OCI-M1 (cell line): Measurements from ENCODE around the gene AVPR2.

Experiments
- DNase-seq: peaks from one replicate; lab custom pipeline; 2025; lab: John Stamatoyannopoulos, UW

Gene AVPR2

GRCh38 chrX:153903991-153904957, at the start of gene AVPR2:
AVPR2 (plus strand) TSS chrX:153904673; CDS start chrX:153905146, 473 bp downstream.
- DNase-seq: peak; percentile 35

DNA sequence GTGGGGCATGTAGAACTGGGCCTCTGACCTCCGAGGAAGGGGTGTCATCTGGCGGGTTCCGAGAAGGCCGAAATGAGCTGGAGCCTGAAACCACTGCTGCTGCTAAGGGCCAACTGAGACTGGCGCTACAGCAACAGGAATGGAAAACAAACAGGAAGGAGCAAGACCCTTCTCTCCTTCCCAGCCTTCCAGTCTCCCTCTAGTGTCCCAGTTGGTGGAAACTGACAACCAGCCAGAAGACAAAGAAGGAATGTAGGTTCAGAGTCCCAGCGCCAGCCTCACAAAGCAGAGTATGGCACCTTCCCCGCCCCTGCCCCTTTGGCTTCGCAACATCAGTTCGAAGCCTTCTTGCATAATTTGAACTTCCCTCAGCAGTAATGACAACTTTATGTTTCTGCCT, 49.8 kb upstream of the AVPR2 start:
- DNase-seq: no peak

GRCh38 chrX:153857348-153857903, 47.0 kb upstream of the AVPR2 start:
- DNase-seq: peak; percentile 3

GRCh38 chrX:153861151-153861550, 43.3 kb upstream of the AVPR2 start:
- DNase-seq: no peak

DNA sequence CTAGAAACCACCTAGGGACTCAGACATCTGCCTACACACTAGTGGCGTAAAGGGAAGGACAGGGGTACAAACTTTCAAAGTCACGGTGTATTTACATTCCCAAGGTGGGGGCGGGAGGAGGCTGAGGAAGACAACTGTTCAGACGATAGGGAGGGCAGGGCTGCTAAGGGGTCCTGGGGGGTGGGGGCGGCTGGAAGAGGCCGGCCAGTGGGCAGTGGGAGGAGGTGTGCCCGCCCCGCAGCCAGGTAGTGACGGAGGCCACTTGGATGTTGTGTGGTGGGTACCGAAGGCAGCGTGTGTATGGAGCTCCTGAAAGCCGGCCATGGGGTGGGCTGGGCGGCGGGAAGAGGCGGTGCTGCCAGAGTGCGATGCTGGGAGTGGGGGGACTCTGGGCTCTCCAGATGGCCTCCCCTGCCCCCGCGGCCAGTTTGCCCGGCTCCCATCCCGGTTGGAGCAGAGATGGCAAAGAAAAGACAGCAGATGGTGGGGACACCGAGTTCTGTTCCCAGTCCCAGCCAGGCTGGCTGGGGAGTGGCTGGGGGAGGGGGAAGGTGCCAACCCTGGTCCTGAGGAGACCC, 42.7 kb upstream of the AVPR2 start:
- DNase-seq: no peak

- no peak for DNase-seq
Measured at GRCh38 chrX:153862369-153863250, 41.9 kb upstream of the AVPR2 start.

DNA sequence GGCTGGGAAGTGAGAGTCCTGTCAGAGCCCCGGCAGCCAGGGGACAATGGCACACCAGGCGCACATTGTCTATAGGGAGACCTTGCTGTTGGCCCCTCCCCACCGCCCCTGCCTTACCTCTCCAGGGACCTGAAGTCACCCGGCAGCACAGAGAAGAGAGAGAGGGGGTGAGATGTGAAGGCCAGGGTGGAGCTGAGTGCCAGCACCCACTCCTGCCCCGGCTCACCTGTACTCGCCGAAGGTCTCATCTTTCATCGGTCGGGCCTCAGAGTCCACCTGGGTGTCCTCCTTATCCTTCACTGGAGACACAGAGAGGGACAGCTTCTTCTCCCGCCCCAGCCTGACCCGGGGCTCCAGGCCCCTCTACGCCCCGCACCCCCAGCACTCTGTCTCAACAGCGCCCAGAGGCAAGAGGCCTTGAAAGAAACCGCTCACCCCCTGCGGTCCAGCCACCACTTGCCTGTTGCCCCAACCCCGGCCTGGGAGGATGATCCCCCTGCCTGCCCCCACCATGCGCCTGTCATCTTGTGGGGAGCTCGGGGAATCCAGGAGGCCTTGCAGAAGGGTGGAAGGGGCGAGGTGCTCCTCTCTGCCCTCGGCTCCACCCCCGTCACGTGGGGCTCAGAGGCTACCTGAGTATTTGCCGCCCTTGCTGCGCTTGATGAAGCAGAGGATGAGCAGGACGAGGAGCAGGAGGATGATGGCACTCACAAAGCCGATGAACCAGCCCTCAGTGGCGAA, 41.1 kb upstream of the AVPR2 start:
- DNase-seq: no peak

DNA sequence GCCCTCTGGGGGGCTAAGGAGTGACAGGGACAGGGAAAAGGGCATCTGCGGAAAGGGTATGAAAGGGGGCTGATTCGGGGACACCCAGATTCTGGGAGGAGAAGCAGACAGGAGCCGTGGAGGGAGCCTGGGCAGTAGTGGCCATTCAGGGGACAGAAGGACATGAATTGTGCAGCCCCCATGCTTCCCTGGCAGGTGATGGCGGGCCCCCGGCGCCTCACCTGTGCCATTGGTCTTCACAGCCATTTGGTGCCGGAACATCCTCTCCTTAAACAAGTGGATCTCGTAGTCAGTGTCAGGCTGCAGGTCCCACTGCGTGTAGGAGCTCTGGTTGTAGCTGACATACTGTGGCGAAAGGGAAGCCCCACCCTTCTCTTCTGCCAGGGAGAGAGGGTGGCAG, 40.4 kb upstream of the AVPR2 start:
- no peak for DNase-seq

DNA sequence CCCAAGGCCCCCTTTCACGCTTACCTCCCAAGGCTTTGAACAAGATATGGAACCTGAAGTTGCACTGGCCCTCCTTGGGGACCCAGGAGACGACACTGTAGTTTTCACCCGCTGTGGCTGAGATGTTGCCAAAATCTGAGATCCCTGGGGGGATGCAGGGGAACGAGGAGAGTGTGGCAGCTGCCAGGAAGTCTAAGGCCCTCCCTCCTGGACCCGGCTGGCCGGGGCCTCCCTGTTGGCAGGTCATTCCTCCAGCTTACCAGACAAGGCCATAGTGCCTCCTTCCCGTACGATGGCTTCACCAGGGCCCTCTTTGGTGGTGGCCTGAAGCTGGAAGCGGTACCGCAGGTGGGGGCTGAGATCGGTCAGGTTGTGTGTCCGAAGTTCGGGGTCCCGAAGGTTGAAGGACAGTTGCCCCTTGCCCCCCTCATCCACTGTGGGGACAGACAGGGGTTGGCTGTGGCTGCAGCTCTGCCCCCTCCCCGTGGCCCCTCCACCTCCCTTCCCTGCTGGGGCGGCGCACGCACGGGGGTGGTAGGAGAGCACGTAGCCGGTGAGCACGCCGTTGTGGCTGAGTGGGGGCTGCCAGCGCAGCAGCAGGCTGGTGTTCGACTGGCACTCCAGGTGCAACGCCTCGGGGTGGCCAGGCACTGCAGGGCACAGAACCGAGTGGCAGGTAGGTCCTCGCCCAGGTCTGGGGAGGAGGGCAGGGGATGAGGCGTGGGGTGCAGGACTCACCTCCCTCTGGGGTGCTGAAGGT, 39.7 kb upstream of the AVPR2 start:
- no peak for DNase-seq

- DNase-seq: no peak
Measured at GRCh38 chrX:153865321-153865580, 39.2 kb upstream of the AVPR2 start.

GRCh38 chrX:153865685-153866084, 38.8 kb upstream of the AVPR2 start:
- no peak for DNase-seq

GRCh38 chrX:153866302-153867019, 38.0 kb upstream of the AVPR2 start:
- DNase-seq: no peak

- DNase-seq: no peak
Measured at GRCh38 chrX:153867139-153867538, 37.3 kb upstream of the AVPR2 start.

DNA sequence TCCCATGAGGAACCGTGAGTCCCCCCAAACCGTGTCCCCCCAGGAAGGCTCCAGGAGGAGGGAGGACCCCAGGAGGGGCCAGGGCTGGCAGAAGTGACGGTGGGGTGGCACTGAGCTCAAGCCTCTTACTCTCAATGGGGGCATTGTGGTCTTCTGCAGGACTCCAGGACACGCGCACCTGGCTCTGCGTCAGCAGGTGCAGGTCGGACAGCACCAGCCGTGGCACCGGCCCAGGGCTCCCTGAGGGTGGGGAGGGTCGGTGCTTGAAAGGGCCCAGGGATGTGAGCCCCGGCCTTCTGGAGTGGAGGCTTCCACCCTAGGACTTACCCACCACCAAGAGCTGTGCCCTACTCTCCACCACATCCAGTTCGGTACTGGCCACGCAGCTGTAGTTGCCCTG, 36.8 kb upstream of the AVPR2 start:
- DNase-seq: no peak

GRCh38 chrX:153868576-153869472, 35.6 kb upstream of the AVPR2 start:
- no peak for DNase-seq

DNA sequence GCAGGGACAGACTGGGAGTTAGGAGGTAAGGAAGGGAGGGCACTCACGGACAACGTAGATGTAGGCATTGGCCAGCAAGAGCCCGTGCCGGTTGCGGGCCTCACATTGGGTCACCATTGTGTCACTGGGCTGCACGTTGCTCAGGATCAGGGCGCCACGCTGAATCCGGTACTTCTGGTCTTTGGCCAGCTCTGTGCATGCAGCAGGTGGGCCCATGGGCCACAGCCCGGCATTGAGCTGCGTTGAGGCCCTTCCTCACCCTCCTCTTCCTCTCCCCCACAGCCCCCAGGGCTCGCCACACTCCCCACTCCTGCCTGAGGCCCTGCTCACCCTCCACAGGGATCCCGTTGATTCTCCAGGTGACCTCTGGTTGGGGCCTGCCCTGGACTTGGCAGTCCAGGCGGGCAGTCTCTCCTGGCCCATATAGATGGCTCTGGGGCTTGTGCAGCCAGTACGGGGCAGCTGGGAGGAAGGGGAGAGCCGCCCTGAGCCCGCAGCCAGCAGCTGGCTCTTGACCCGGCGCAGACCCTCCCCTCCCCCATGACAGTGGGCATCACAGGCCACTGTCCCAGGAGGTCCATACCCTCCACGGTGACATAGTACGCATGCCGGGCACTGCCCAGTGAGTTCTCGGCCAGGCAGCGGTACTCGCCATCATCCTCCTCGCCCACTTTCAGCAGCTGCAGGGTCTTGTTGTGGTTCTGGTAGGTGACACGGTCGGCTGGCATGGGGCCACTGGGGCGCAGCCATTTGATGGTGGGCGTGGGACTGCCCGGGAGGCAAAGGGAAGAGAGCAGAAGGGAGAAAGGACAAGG, 34.8 kb upstream of the AVPR2 start:
- DNase-seq: no peak

GRCh38 chrX:153870288-153870690, 34.2 kb upstream of the AVPR2 start:
- no peak for DNase-seq

DNA sequence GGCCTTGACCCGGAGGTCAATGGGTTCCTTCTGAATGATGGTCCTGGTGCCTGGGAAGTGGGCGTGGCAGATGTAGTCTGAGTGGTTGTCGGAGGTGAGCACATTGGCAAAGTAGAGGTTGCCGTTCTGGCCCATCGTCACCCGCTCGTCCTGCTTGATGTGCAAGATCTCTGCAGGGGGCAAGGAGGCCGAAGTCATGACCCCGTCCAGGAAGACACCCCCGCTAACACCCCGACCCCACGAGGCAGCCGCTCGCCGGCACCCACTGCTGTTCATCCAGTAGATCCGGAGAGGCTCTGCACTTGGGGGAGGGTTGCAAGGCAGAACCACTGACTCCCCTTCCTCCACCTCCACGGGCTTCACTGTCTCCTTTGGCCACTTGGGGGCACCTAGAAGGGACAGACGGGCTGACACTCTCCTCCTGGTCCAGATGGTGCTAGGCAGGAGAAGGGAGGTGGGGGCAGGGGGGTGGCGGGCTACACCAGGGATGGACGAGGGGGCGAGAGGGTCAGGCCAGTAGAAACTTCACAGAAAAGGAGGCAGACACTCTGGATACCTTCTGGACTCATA, 33.6 kb upstream of the AVPR2 start:
- peak; percentile 12 for DNase-seq
